Measurements from ENCODE around the gene SCARB2.

DNA sequence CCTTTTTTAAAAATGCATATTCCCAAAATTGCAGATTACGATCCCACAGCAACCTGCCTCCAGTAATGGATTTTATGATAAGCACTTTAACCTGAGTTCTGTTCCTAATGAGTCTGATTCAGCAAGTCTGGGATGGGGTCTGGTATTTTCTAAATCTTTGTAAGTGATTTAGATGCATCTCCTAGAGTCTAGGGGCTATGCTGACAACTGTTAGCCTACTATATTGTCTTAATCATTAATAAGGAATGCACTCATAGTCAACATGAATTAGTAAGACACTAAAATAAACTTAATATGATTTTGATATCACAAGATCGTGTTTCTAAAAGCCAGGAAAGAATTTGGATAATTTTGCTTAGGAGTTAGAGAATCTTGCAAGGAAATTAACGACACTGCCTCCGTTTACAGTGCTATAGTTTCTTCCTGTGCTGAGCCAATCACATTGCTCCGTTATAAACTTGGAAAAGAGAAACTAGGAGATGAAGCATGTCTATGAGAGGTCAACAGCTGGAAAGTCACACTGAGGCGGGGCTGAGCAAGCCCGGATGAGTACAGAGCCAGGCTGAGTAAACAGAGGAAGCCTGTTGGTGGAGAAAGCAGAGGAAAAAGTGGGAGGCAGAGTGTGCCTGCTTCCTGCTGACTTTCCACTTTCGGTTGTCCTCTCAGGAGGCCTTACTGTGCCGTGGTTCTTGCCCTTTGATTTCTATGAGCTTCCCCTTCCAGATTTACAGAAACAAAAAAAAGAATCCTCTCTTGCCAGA, 5.4 kb downstream of the SCARB2 start:
- TF ChIP-seq, protein P1, sequence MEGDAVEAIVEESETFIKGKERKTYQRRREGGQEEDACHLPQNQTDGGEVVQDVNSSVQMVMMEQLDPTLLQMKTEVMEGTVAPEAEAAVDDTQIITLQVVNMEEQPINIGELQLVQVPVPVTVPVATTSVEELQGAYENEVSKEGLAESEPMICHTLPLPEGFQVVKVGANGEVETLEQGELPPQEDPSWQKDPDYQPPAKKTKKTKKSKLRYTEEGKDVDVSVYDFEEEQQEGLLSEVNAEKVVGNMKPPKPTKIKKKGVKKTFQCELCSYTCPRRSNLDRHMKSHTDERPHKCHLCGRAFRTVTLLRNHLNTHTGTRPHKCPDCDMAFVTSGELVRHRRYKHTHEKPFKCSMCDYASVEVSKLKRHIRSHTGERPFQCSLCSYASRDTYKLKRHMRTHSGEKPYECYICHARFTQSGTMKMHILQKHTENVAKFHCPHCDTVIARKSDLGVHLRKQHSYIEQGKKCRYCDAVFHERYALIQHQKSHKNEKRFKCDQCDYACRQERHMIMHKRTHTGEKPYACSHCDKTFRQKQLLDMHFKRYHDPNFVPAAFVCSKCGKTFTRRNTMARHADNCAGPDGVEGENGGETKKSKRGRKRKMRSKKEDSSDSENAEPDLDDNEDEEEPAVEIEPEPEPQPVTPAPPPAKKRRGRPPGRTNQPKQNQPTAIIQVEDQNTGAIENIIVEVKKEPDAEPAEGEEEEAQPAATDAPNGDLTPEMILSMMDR (conservative IDR thresholded peaks at IDR 0.05; ENCODE audit: low read length), result no peak
- TF ChIP-seq EZH2phosphoT487 (IDR thresholded peaks at IDR 0.05; ENCODE audit: borderline replicate concordance), result no peak

Measured in Loucy (cell line).